IMR-90 (cell line): Measurements from ENCODE around the gene DND1. TPM values are rescaled to one million over a fixed set of nuclear protein-coding genes. Genes with fewer than 3 reads are reported as not detected.

Experiments
- ATAC-seq: fragments of 200-7000 bp; cut with Tn5 transposase; 2 replicates; pipeline ENCODE4 v1.9.1; 2020; ENCODE audit warnings: low read depth, mild to moderate bottlenecking, moderate library complexity
- BruUV-seq: library from RNA; stranded (reverse); fragments of 400-500 nt; replicated peaks from 2 replicates; lab custom pipeline; 2021; lab: Mats Ljungman, UMichigan
- CTCF ChIA-PET: fragments of 300-600 bp; formaldehyde crosslinking; extraction: SDS; loops from one replicate; lab custom pipeline; 2021; ENCODE audit warnings: antibody characterized with exemption; lab: Yijun Ruan, JAX
- POLR2A ChIA-PET: fragments of 300-600 bp; sonication (Branson Sonifier 250); formaldehyde crosslinking; loops from one replicate; lab custom pipeline; 2022; ENCODE audit warnings: antibody characterized with exemption; ENCODE audit not compliant: unreplicated experiment; lab: Charles Lee
- DNase-seq: peaks from one replicate; pipeline ENCODE4 v3.0.0; 2013
- H2AFZ ChIP-seq: replicated peaks from 2 replicates; pipeline ENCODE3; 2013; ENCODE audit warnings: low read length, mild to moderate bottlenecking; ENCODE audit not compliant: poor library complexity
- H2AK5ac ChIP-seq: 2 replicates; pipeline ENCODE4 v1.6.1; 2013; ENCODE audit warnings: low read depth, low read length, inconsistent platforms
- H2AK9ac ChIP-seq: replicated peaks from 2 replicates; pipeline ENCODE3; 2013; ENCODE audit warnings: mild to moderate bottlenecking, low read depth, low read length, moderate library complexity; ENCODE audit not compliant: poor library complexity
- H2BK120ac ChIP-seq: 2 replicates; pipeline ENCODE4 v1.6.1; 2013; ENCODE audit warnings: low read depth, low read length, inconsistent platforms
- H2BK15ac ChIP-seq: 3 replicates; pipeline ENCODE4 v1.6.1; 2013; ENCODE audit warnings: low read depth, low read length, inconsistent platforms
- H2BK20ac ChIP-seq: 2 replicates; pipeline ENCODE4 v1.6.1; 2013; ENCODE audit warnings: low read depth, mild to moderate bottlenecking, inconsistent platforms, low read length, moderate library complexity
- H2BK5ac ChIP-seq: 2 replicates; pipeline ENCODE4 v1.6.1; 2013; ENCODE audit warnings: mild to moderate bottlenecking, low read depth, low read length, inconsistent platforms; ENCODE audit not compliant: poor library complexity, severe bottlenecking
- H3K14ac ChIP-seq: replicated peaks from 2 replicates; pipeline ENCODE4 v1.6.1; 2013; ENCODE audit warnings: low read depth, low read length, inconsistent platforms
- H3K18ac ChIP-seq: 2 replicates; pipeline ENCODE4 v1.6.1; 2013; ENCODE audit warnings: low read depth, low read length, control low read depth
- H3K23ac ChIP-seq: 2 replicates; pipeline ENCODE4 v1.6.1; 2013; ENCODE audit warnings: low read depth, low read length, inconsistent platforms
- H3K27ac ChIP-seq: 2 replicates; pipeline ENCODE4 v1.5.1; 2013; ENCODE audit warnings: mild to moderate bottlenecking, control low read depth, low read length; ENCODE audit not compliant: insufficient read depth
- H3K27me3 ChIP-seq: 2 replicates; pipeline ENCODE4 v1.6.1; 2013; ENCODE audit warnings: low read length; ENCODE audit not compliant: control insufficient read depth, insufficient read depth
- H3K36me3 ChIP-seq: 2 replicates; pipeline ENCODE4 v1.6.1; 2013; ENCODE audit warnings: low read length, mixed read lengths; ENCODE audit not compliant: control insufficient read depth, insufficient read depth
- H3K4ac ChIP-seq: 2 replicates; pipeline ENCODE4 v1.6.1; 2013; ENCODE audit warnings: low read depth, low read length, inconsistent platforms
- H3K4me1 ChIP-seq: 2 replicates; pipeline ENCODE4 v1.6.1; 2013; ENCODE audit warnings: low read length, mixed read lengths; ENCODE audit not compliant: control insufficient read depth, insufficient read depth
- H3K4me2 ChIP-seq: 2 replicates; pipeline ENCODE4 v1.6.1; 2013; ENCODE audit warnings: low read depth, mild to moderate bottlenecking, control low read depth, low read length, moderate library complexity
- H3K4me3 ChIP-seq: 2 replicates; pipeline ENCODE4 v1.5.1; 2013; ENCODE audit warnings: low read depth, mild to moderate bottlenecking, control low read depth, low read length, moderate library complexity; ENCODE audit not compliant: insufficient read depth
- H3K56ac ChIP-seq: 2 replicates; pipeline ENCODE4 v1.6.1; 2013; ENCODE audit warnings: low read length, inconsistent platforms; ENCODE audit not compliant: insufficient read depth; ENCODE audit errors: extremely low read depth
- H3K79me1 ChIP-seq, 2 experiments: 2 replicates each; pipeline ENCODE4 v1.6.1; 2013; ENCODE audit warnings: low read length in 2 of 2, inconsistent platforms in 1 of 2, low read depth in 1 of 2
- H3K9ac ChIP-seq: 2 replicates; pipeline ENCODE4 v1.6.1; 2013; ENCODE audit warnings: low read depth, low read length, control low read depth
- H3K9me1 ChIP-seq: 2 replicates; pipeline ENCODE4 v1.6.1; 2013; ENCODE audit warnings: low read length, inconsistent platforms; ENCODE audit not compliant: insufficient read depth
- H3K9me3 ChIP-seq: 2 replicates; pipeline ENCODE4 v1.6.1; 2013; ENCODE audit warnings: low read length; ENCODE audit not compliant: control insufficient read depth, insufficient read depth
- H4K20me1 ChIP-seq: 2 replicates; pipeline ENCODE4 v1.6.1; 2013; ENCODE audit warnings: low read length, inconsistent platforms; ENCODE audit not compliant: insufficient read depth
- H4K5ac ChIP-seq: 2 replicates; pipeline ENCODE4 v1.6.1; 2013; ENCODE audit warnings: mild to moderate bottlenecking, low read depth, low read length, control low read depth
- H4K8ac ChIP-seq, 2 experiments: 2 replicates each; pipeline ENCODE4 v1.6.1; 2013; ENCODE audit warnings: low read depth in 2 of 2, low read length in 2 of 2, control low read depth in 1 of 2, inconsistent platforms in 1 of 2
- H4K91ac ChIP-seq: 2 replicates; pipeline ENCODE4 v1.6.1; 2013; ENCODE audit warnings: low read depth, low read length, inconsistent platforms; ENCODE audit not compliant: insufficient read depth
- RAD21 ChIP-seq: IDR thresholded peaks from 2 replicates; pipeline ENCODE4 v1.6.1; 2012; ENCODE audit warnings: low read length, improper control_type of control experiment
- WGBS, 2 experiments: methylation state at CpG; one replicate each; pipeline versions ENCODE4 v1.1.5 to v1.1.7; 2013; ENCODE audit warnings: missing lambda C conversion rate in 2 of 2; ENCODE audit not compliant: insufficient read length in 1 of 2; ENCODE audit errors: extremely low coverage in 2 of 2; 5-methylcytosine and 5-hydroxymethylcytosine counted together
- dilution Hi-C: fragments of 300-500 bp; cut with HindIII; formaldehyde crosslinking; loops from one replicate; pipeline ENCODE4 v1.14.3; 2018; ENCODE audit warnings: low sequenced_read_pairs; ENCODE audit not compliant: unreplicated experiment
- in situ Hi-C: fragments of 300-500 bp; cut with MboI; formaldehyde crosslinking; loops from 3 replicates; pipeline ENCODE4 v1.14.3; 2019; ENCODE audit warnings: low sequenced_read_pairs, inconsistent platforms, mixed read lengths
- intact Hi-C: fragments of 100-400 bp; cut with micrococcal nuclease; formaldehyde crosslinking; loops from 2 replicates; pipeline ENCODE4 v1.10.0; 2022
- polyA plus RNA-seq, 3 experiments: library from polyadenylated mRNA; depleted of rRNA; stranded (reverse); fragments of >200 nt; gene quantifications; 2 replicates each; pipeline ENCODE4 v1.2.3, GENCODE V29; 2012; ENCODE audit warnings: low replicate concordance in 1 of 3
- total RNA-seq: library from RNA; depleted of rRNA; stranded (reverse); fragments of >200 nt; gene quantifications from 2 replicates; pipeline ENCODE4 v1.2.3, GENCODE V29; 2012
- TF ChIP-seq, protein P1 (sequence below): fragments of 150-350 bp; IDR thresholded peaks from 2 replicates; pipeline ENCODE4 v1.6.1; 2016; ENCODE audit warnings: low read depth, mild to moderate bottlenecking, low read length, moderate library complexity, borderline replicate concordance

Gene DND1
- total and polyA plus RNA-seq, 2 of the 4 experiments (the other 2 are of a cell fraction): under 0.01 to 0.67 TPM

GRCh38 chr5:140635291-140636257, 37.8 kb downstream of the DND1 start:
- H3K79me1 ChIP-seq: peaks cover 6 to 9% of the 10 kb centered on the region in 2 experiments
- no peak overlapping the region for H2BK120ac ChIP-seq
- H3K9ac ChIP-seq: no peak overlapping the region
- no peaks in the 10 kb centered on the region for H3K9me3 ChIP-seq
- H3K36me3 ChIP-seq: no peaks in the 10 kb centered on the region
- DNase-seq (no peak), ATAC-seq (no peak)
- no peak overlapping the region for H4K91ac ChIP-seq
- H2AK5ac ChIP-seq: no peak overlapping the region; the same call in 1 of the 2 replicates
- intact Hi-C loops (loop anchor here (1.0 to 10.0 kb wide), 4 partner anchors 60 to 391 kb away; partner anchors contain the start of genes APBB3 and SLC35A4), in situ Hi-C loops (no loop called here), dilution Hi-C loops (no loop called here)
- ChIA-PET CTCF (interaction anchor here (0.6 to 1.4 kb wide), 4 partner anchors 9 to 88 kb away, joined by 3 to 8 read pairs (median 4); partner anchors contain the start of genes EIF4EBP3 and SRA1), POLR2A (interaction anchor here (0.6 kb wide), 1 partner anchor 269 kb away, joined by 3 read pairs; no protein-coding TSS in a partner anchor)
- no peak overlapping the region for H2BK5ac ChIP-seq
- no peak overlapping the region for H2BK20ac ChIP-seq
- 100% methylated on average over 1 of the region's 8 CpGs; no CpG with 5 or more reads in 1 of the 2 experiments for WGBS, 2 experiments
- no peak overlapping the region for H3K27ac ChIP-seq
- no peak overlapping the region for H3K4me3 ChIP-seq
- no peaks in the 10 kb centered on the region for H4K20me1 ChIP-seq
- no TSS peak for BruUV-seq
- no peak overlapping the region for H4K5ac ChIP-seq
- no peak overlapping the region for H3K18ac ChIP-seq
- no peak overlapping the region for H2AFZ ChIP-seq
- no peak overlapping the region for H2BK15ac ChIP-seq
- H3K9me1 ChIP-seq: peaks cover 4% of the 10 kb centered on the region
- peaks cover 15% of the 10 kb centered on the region for H3K27me3 ChIP-seq
- peaks cover 8% of the 10 kb centered on the region for H3K4me1 ChIP-seq
- H3K14ac ChIP-seq: no peak overlapping the region
- H2AK9ac ChIP-seq: no peak overlapping the region
- no peak overlapping the region for H3K23ac ChIP-seq
- no peak overlapping the region for H3K4me2 ChIP-seq
- H4K8ac ChIP-seq: no peak overlapping the region
- no peak overlapping the region for H3K4ac ChIP-seq
- H3K56ac ChIP-seq: no peak overlapping the region
- TF ChIP-seq, protein P1, sequence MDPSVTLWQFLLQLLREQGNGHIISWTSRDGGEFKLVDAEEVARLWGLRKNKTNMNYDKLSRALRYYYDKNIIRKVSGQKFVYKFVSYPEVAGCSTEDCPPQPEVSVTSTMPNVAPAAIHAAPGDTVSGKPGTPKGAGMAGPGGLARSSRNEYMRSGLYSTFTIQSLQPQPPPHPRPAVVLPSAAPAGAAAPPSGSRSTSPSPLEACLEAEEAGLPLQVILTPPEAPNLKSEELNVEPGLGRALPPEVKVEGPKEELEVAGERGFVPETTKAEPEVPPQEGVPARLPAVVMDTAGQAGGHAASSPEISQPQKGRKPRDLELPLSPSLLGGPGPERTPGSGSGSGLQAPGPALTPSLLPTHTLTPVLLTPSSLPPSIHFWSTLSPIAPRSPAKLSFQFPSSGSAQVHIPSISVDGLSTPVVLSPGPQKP: no peak
- no peak for TF ChIP-seq RAD21
